Spleen (tissue), 11 donors: Measurements from ENCODE around the gene MTMR3. TPM values are rescaled to one million over a fixed set of nuclear protein-coding genes. Genes with fewer than 3 reads are reported as not detected.

Source experiments
- DNase-seq: peaks from one replicate; pipeline ENCODE4 v3.0.0-alpha.2; 2020
- H3K27ac ChIP-seq, 8 donors: fragments of 200-600 bp; sonication (generic) in 7 of 8; 1 replicate in 4 of 8; 2 replicates in 4 of 8; pipeline versions ENCODE4 v1.5.0 to v1.8.0; 2016 to 2021; ENCODE audit warnings: inconsistent platforms in 4 of 8, mild to moderate bottlenecking in 4 of 8, moderate library complexity in 1 of 8
- H3K27me3 ChIP-seq, 7 donors: fragments of 200-600 bp; sonication (generic) in 6 of 7; replicated peaks in 1 of 7; 1 replicate in 4 of 7; 2 replicates in 3 of 7; pipeline versions ENCODE4 v1.5.0 to v1.8.0; 2016 to 2021; ENCODE audit warnings: inconsistent platforms in 3 of 7, mild to moderate bottlenecking in 1 of 7
- H3K36me3 ChIP-seq, 6 donors: fragments of 200-600 bp; sonication (generic) in 5 of 6; 1 replicate in 4 of 6; 2 replicates in 2 of 6; pipeline versions ENCODE4 v1.5.0 to v1.8.0; 2016 to 2021; ENCODE audit warnings: inconsistent platforms in 2 of 6
- H3K4me1 ChIP-seq, 6 donors: fragments of 200-600 bp; sonication (generic) in 5 of 6; 1 replicate in 3 of 6; 2 replicates in 3 of 6; pipeline versions ENCODE4 v1.5.0 to v1.8.0; 2016 to 2021; ENCODE audit warnings: inconsistent platforms in 3 of 6
- H3K4me3 ChIP-seq, 8 donors: fragments of 200-600 bp; sonication (generic) in 7 of 8; 1 replicate in 4 of 8; 2 replicates in 4 of 8; pipeline versions ENCODE4 v1.5.0 to v1.8.0; 2016 to 2021; ENCODE audit warnings: inconsistent platforms in 4 of 8, mild to moderate bottlenecking in 4 of 8, moderate library complexity in 2 of 8
- H3K9me3 ChIP-seq, 8 donors: fragments of 200-600 bp; sonication (generic) in 7 of 8; 1 replicate in 4 of 8; 2 replicates in 4 of 8; pipeline versions ENCODE4 v1.5.0 to v1.8.0; 2016 to 2021; ENCODE audit warnings: inconsistent platforms in 4 of 8
- POLR2A ChIP-seq, 3 donors: fragments of 450-650 bp; IDR thresholded peaks; one replicate each; pipeline ENCODE4 v1.5.1; 2017; ENCODE audit warnings: antibody characterized with exemption in 3 of 3, mild to moderate bottlenecking in 1 of 3
- POLR2AphosphoS5 ChIP-seq, 3 donors: sonication (generic); formaldehyde crosslinking; IDR thresholded peaks; one replicate each; pipeline ENCODE4 v1.5.1; 2017; ENCODE audit warnings: antibody characterized with exemption in 3 of 3
- WGBS, 5 donors: extraction: QIAGEN DNeasy Blood & Tissue Kit in 3 of 5; methylation state at CpG; one replicate each; pipeline versions ENCODE4 v1.1.5 to v1.1.7; 2013 to 2018; 5-methylcytosine and 5-hydroxymethylcytosine counted together
- intact Hi-C: fragments of 100-400 bp; cut with DNase I; formaldehyde crosslinking; loops from one replicate; pipeline ENCODE4 v1.15.0; 2023; ENCODE audit warnings: low total_unique reads
- polyA plus RNA-seq, 3 donors: library from polyadenylated mRNA; stranded (reverse); fragments of 200-250 nt; gene quantifications; one replicate each; pipeline ENCODE4 v1.2.1, GENCODE V29; 2013
- total RNA-seq, 7 donors: library from RNA; depleted of rRNA in 3 of 7; stranded (reverse); fragments of >200 nt in 3 of 7; fragmentation: NEBNext Ultra II Directional in 4 of 7; extraction: Animal tissue kit (Norgen Biotek cat#: 25700) in 4 of 7; gene quantifications; one replicate each; pipeline versions ENCODE4 v1.1.0 to v1.2.1, GENCODE V29; 2016 to 2021
- TF ChIP-seq, protein P1 (sequence below), 11 experiments: fragments of 200-600 bp in 7 of 11; fragments of 450-650 bp in 4 of 11; sonication (generic) in 4 of 11; IDR thresholded peaks in 8 of 11; conservative IDR thresholded peaks in 3 of 11; 1 replicate in 7 of 11; 2 replicates in 4 of 11; pipeline versions ENCODE4 v1.4.0 to v1.8.0; 2016 to 2021; ENCODE audit warnings: antibody characterized with exemption in 11 of 11, inconsistent platforms in 4 of 11, mild to moderate bottlenecking in 1 of 11
- donor health status: healthy with polysubstance abuse.
- donor health status: DM: no; HTN: no; CAD: no; lungs with moderate emphysema.
- donor health status: DM: no; HTN: no; CAD: no.
- donor health status: Bipolar disorder and iron deficiency.
- donor health status: healthy.
- donor health status: DM: no; HTN: no; CAD: no.
- donor health status: DM: yes; HTN: yes; CAD: no.

Gene MTMR3
- total and polyA plus RNA-seq, 10 donors, result 5.3 to 137 (median 76.2) TPM

DNA sequence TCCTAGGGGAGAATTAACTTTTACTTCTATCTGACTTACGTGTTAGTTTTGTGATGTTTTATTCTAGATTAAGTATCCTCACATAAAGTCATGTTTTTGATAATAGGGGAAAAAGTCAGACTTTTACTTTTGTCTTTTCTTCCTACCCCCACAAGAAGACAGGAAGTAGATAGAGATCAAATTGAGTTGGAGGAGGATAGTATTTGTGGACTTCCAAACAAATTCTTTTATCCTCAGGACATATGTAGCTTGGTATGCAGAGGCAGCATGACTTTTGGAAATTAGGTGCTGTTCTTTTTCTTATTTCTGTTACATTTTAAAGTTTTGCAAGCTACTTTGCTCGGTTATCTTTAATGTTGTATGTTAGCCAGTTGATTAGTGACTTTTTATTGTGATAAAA, 61.4 kb downstream of the MTMR3 start:
- 80 to 93% (median 85%) methylated on average over 2 of the region's 2 CpGs for WGBS, 5 donors
- intact Hi-C loops, result no loop called here
- H3K4me3 ChIP-seq, result no peak overlapping the region
- no peaks in the 10 kb centered on the region for H3K36me3 ChIP-seq
- DNase-seq, result no peak
- peaks cover 10 to 59% (median 36%) of the 10 kb centered on the region in 6 donors for H3K4me1 ChIP-seq
- H3K9me3 ChIP-seq, result peaks cover 0 to 14% (median 8%) of the 10 kb centered on the region in 8 donors
- no peak overlapping the region for H3K27ac ChIP-seq
- TF ChIP-seq, protein P1, sequence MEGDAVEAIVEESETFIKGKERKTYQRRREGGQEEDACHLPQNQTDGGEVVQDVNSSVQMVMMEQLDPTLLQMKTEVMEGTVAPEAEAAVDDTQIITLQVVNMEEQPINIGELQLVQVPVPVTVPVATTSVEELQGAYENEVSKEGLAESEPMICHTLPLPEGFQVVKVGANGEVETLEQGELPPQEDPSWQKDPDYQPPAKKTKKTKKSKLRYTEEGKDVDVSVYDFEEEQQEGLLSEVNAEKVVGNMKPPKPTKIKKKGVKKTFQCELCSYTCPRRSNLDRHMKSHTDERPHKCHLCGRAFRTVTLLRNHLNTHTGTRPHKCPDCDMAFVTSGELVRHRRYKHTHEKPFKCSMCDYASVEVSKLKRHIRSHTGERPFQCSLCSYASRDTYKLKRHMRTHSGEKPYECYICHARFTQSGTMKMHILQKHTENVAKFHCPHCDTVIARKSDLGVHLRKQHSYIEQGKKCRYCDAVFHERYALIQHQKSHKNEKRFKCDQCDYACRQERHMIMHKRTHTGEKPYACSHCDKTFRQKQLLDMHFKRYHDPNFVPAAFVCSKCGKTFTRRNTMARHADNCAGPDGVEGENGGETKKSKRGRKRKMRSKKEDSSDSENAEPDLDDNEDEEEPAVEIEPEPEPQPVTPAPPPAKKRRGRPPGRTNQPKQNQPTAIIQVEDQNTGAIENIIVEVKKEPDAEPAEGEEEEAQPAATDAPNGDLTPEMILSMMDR (IDR thresholded peaks at IDR 0.05 in 8 of 11, conservative IDR thresholded peaks at IDR 0.05 in 3 of 11), result no peak
- TF ChIP-seq POLR2AphosphoS5 (IDR thresholded peaks at IDR 0.05), result no peak
- no peak for TF ChIP-seq POLR2A (IDR thresholded peaks at IDR 0.05)
- no peaks in the 10 kb centered on the region for H3K27me3 ChIP-seq

DNA sequence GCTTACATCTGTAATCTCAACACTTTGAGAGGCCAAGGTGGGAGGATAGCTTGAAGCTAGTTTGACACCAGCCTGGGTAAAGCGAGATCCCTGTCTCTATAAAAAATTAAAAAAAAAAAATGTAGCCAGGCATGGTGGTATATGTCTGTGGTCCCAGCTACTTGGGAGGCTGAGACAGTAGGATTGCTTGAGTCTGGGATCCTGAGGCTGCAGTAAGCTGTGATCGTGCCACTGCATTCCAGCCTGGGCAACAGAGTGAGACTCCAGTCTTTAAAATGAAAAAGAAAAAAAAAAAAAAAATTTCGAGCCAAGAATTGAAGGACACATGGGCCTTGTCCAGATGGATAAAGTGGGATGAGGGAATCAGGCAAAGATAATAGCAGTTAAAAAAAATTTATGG, 62.5 kb downstream of the MTMR3 start:
- no peak for DNase-seq
- H3K27me3 ChIP-seq, result no peaks in the 10 kb centered on the region
- no peak overlapping the region for H3K27ac ChIP-seq
- TF ChIP-seq, protein P1 (IDR thresholded peaks at IDR 0.05 in 8 of 11, conservative IDR thresholded peaks at IDR 0.05 in 3 of 11), result no peak
- TF ChIP-seq POLR2AphosphoS5 (IDR thresholded peaks at IDR 0.05) (no peak), POLR2A (IDR thresholded peaks at IDR 0.05) (no peak)
- intact Hi-C loops, result no loop called here
- 70 to 87% (median 78%) methylated on average over 3 of the region's 3 CpGs for WGBS, 5 donors
- no peak overlapping the region for H3K4me3 ChIP-seq
- peaks cover 13 to 69% (median 45%) of the 10 kb centered on the region in 6 donors for H3K4me1 ChIP-seq
- H3K9me3 ChIP-seq, result peaks cover 0 to 14% (median 8%) of the 10 kb centered on the region in 8 donors
- H3K36me3 ChIP-seq, result no peaks in the 10 kb centered on the region

DNA sequence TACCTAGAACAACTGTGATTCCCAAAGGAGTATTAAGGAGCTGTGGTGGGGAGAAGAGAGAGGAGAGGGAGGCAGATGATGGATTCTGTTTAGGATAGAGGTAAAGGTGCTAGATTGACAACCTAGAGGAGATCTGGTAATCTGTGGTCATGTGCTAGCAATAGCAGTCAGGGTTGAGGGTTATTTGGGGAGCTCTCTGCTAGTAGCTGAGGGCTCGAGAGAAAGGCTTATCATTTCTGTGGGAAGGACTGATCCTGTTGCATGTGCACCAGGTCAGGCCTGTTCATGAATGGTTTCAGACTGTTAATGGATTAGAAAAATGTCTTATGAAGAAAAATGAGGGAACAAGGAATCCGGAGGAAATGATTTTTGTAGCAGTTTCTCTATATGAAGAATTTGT, 63.2 kb downstream of the MTMR3 start:
- no peak for TF ChIP-seq POLR2AphosphoS5 (IDR thresholded peaks at IDR 0.05)
- TF ChIP-seq POLR2A (IDR thresholded peaks at IDR 0.05), result no peak
- TF ChIP-seq, protein P1 (IDR thresholded peaks at IDR 0.05 in 8 of 11, conservative IDR thresholded peaks at IDR 0.05 in 3 of 11), result no peak
- intact Hi-C loops, result no loop called here
- 83 to 86% (median 85%) methylated on average over 2 of the region's 2 CpGs for WGBS, 5 donors
- Histone ChIP-seq H3K27me3 (no peaks in the 10 kb centered on the region), H3K4me3 (no peak overlapping the region), H3K27ac (no peak overlapping the region), H3K9me3 (peaks cover 0 to 13% (median 8%) of the 10 kb centered on the region in 8 donors), H3K36me3 (no peaks in the 10 kb centered on the region), H3K4me1 (peaks cover 16 to 77% (median 52%) of the 10 kb centered on the region in 6 donors)
- DNase-seq, result no peak

DNA sequence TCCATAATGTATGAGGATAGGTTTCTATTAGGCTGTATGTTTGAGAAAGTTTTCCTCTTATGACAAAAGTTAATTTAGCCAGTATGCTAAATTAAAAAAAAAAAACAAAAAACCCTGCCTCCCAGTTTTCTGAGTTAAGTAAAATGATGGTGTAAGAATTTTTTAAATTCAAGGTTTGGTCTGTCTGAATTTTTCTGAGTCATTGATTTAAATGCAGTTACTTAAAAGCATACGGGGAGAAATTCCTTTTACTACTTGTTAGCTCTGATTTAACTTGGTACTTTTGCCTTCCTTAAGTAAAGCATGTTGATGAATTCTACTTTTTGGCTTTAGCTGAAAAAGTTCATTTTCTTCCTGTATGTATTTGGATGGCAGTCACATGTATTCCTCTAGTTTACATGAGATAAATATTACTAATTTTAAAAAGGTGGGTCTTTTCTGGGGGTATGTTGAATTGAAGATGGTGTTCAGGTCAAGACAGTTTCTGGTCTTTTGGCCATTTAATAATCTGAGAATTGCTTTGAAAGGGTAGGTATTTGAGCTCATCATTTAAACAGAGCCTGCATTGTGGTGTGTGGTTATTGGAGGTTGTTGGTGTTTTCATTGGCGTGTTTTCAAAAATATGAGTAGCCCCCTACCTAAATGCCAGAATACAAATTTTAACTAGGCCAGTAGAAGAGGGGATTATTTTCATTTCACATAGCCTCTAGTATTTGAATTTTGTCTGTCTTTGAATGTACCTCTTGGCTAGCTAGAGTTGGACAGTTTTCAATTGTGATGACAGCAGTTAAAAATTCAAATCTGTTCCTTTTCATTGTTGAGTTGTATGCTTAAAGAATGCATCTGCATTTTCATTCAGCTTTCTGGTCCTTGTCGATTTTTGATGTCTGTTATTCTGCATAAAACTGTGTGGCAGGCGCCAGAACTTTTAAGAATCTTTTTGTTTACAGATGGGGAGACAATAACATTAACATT, 64.7 kb downstream of the MTMR3 start:
- no peak for DNase-seq
- 71 to 80% (median 76%) methylated on average over 4 of the region's 4 CpGs for WGBS, 5 donors
- Histone ChIP-seq H3K36me3 (no peaks in the 10 kb centered on the region), H3K4me3 (no peak overlapping the region), H3K27ac (no peak overlapping the region), H3K9me3 (no peaks in the 10 kb centered on the region), H3K4me1 (peaks cover 16 to 92% (median 60%) of the 10 kb centered on the region in 6 donors), H3K27me3 (no peaks in the 10 kb centered on the region)
- TF ChIP-seq POLR2AphosphoS5 (IDR thresholded peaks at IDR 0.05), result no peak
- TF ChIP-seq POLR2A (IDR thresholded peaks at IDR 0.05), result no peak
- TF ChIP-seq, protein P1 (IDR thresholded peaks at IDR 0.05 in 8 of 11, conservative IDR thresholded peaks at IDR 0.05 in 3 of 11), result no peak
- intact Hi-C loops, result no loop called here
